HTERT RPE-1 (cell line): ENCODE results near the gene TM4SF4.

ENCODE experiments used
- in situ Hi-C: fragments of 300-500 bp; cut with MboI; formaldehyde crosslinking; loops from 4 replicates; pipeline ENCODE4 v1.14.3; 2020; ENCODE audit warnings: low sequenced_read_pairs

TM4SF4 gene

GRCh38 chr3:149541091-149541491 is 66.6 kb downstream of the TM4SF4 start:
- in situ Hi-C loops = no loop called here

GRCh38 chr3:149542375-149543312 is 68.1 kb downstream of the TM4SF4 start:
- in situ Hi-C loops = no loop called here

GRCh38 chr3:149545049-149545448 is 70.6 kb downstream of the TM4SF4 start:
- in situ Hi-C loops = no loop called here

DNA sequence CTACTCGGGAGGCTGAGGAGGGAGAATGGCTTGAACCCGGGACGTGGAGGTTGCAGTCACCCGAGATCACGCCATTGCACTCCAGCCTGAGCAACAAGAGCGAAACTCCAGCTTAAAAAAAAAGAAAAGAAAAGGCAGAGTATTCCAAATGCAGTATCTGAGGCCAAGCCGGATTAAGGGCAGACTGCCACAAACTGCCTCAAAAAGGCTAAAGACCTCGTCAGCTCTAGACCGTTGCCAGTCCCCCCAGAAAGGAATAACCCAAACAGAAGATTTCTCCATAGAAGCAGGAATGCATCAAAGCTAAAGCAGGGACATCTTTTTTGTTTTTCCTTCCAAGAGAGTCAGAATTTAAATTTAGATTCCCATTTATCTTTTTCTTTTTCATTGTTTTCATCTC is 72.9 kb downstream of the TM4SF4 start:
- in situ Hi-C loops = no loop called here

- in situ Hi-C loops = no loop called here
Measured at GRCh38 chr3:149547954-149548668, 73.6 kb downstream of the TM4SF4 start.

DNA sequence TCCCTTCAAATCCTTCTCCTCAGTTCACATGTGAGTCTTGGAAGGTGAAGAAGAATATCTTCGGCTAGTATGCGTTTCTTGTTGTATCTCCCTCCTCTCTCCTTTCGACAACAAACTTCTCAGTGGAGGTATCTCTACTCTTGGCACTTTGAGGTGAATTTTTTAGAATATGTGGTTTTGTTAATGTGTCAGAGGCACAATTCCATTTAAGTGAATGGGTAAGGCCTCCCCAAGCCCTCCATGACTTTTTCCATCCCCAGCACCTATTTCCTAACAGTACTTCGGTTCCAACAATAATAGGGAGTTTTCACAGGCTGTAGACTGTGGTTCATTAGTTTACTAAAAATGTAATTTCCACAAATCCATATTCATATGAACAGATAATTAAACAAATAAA is 74.2 kb downstream of the TM4SF4 start:
- in situ Hi-C loops = no loop called here

DNA sequence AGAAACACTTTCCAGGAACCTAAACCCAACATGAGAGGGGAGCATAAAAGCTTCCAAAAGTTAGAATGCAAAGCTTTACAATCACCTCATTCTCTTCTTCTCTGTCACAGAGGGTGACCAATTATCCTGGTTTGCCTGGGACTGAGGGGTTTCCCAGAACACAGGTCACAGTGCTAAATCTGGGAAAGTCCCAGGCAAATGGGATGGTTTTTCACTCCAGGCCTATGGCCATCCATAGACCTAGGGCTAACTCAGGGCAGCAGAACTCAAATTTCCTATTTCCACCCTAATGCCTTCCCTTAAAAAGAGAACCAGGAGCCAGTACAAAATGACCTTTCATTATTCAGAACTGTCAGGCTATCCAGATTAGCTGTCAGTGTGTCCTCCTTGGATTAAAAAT is 77.0 kb downstream of the TM4SF4 start:
- in situ Hi-C loops = no loop called here

DNA sequence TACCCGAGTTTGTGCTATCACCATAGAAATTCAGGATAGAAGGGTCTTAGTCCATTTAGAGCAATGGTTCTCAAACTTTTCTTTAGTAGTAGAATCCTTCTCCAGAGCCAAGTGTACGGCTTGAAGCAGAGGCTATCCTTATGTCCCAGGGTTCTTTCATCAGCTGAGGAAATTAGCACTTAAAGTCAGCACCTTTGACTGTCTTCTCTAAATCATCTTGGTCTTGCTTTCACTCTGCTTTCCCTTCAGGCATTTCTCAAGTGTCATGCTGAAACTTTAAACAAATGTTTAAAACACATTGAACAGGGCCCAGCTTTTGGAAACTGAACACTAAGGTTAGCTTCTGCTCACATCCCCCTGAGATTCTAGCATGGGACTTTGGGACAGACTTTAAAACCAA is 78.2 kb downstream of the TM4SF4 start:
- in situ Hi-C loops = no loop called here
